Heart left ventricle (tissue), 13 donors: ENCODE results near the gene TRIM8.

Experiments used
- POLR2A ChIP-seq, 2 donors: fragments of 450-650 bp; IDR thresholded peaks; one replicate each; pipeline ENCODE4 v1.6.1; 2017; ENCODE audit warnings: antibody characterized with exemption in 2 of 2, mild to moderate bottlenecking in 2 of 2, moderate library complexity in 2 of 2
- TF ChIP-seq, protein P1 (sequence below), 12 donors: fragments of 200-600 bp; sonication (generic) in 4 of 12; IDR thresholded peaks; one replicate each; pipeline versions ENCODE4 v1.5.0 to v1.8.0; 2018 to 2022; ENCODE audit warnings: antibody characterized with exemption in 12 of 12, mild to moderate bottlenecking in 5 of 12
- donor health status: ischemic (EF 13 %, LVEDD 7.1; RV severe dilation, severe dysfunction).
- donor health status: DM: no; HTN: yes; CAD: no.
- donor health status: DM: no; HTN: no; CAD: no.
- donor health status: ischemic (EF 25% LVEDD 6.9; RV normal size, moderate dysfunction).
- donor health status: ischemic (EF 25% LVEDD 5.7; RV mildly dilated, moderate dysfunction).
- donor health status: ischemic (EF 35%, LVEDD 5.7; RV mildly dilated, moderate dysfunction).
- donor health status: nonischemic (EF 11% LVEDD 7.7; RV severe dilation, severe dysfunction).
- donor health status: DM: yes; HTN: yes; CAD: no.
- donor health status: PGD.
- donor health status: ischemic (EF 29% LVEDD 5.4; RV normal size, mild dysfunction).
- donor health status: nonischemic (EF 23%, LVEDD 6.1; RV moderate dilation, normal function).

- TF ChIP-seq, protein P1, sequence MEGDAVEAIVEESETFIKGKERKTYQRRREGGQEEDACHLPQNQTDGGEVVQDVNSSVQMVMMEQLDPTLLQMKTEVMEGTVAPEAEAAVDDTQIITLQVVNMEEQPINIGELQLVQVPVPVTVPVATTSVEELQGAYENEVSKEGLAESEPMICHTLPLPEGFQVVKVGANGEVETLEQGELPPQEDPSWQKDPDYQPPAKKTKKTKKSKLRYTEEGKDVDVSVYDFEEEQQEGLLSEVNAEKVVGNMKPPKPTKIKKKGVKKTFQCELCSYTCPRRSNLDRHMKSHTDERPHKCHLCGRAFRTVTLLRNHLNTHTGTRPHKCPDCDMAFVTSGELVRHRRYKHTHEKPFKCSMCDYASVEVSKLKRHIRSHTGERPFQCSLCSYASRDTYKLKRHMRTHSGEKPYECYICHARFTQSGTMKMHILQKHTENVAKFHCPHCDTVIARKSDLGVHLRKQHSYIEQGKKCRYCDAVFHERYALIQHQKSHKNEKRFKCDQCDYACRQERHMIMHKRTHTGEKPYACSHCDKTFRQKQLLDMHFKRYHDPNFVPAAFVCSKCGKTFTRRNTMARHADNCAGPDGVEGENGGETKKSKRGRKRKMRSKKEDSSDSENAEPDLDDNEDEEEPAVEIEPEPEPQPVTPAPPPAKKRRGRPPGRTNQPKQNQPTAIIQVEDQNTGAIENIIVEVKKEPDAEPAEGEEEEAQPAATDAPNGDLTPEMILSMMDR (IDR thresholded peaks at IDR 0.05): no peak
- no peak for TF ChIP-seq POLR2A (IDR thresholded peaks at IDR 0.05)
Observed at GRCh38 chr10:102613286-102613685, 31.0 kb upstream of the TRIM8 start.
